ENCODE measurements around the gene GRIK1.

Gene GRIK1

DNA sequence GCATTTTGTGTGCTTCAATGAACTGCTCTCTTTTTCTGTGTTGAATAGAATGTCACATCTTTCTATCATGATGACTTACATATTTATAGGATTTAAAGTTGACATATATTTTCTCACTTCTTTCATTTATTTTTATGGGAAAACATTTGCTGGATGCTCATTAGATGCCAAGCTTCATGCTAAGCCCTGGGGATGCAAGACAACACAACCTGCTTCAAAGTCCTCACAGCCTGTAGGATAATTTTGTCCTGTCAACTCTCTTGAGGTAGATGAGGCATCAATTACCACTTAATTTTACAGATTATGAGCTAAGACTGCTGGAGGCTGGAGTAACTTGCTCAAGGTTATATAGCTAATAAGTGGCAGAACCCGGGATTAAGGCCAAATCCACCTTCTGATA, 264.3 kb downstream of the GRIK1 start:
- H3K4me1 ChIP-seq (ENCODE audit: control insufficient read depth, insufficient read depth, low read length), result no peaks in the 10 kb centered on the region
- H3K27ac ChIP-seq (ENCODE audit: low read length), result no peak overlapping the region
- no peaks in the 10 kb centered on the region for H3K9me3 ChIP-seq (ENCODE audit: control insufficient read depth in 2 of 2, low read length in 2 of 2)
- no peak overlapping the region for H3K9ac ChIP-seq (ENCODE audit: low read length in 2 of 2)
- H3K27me3 ChIP-seq (ENCODE audit: control insufficient read depth in 1 of 2, insufficient read depth in 2 of 2, low read length in 2 of 2), result no peaks in the 10 kb centered on the region
- H3K36me3 ChIP-seq (ENCODE audit: control insufficient read depth in 2 of 2, insufficient read depth in 2 of 2, low read length in 2 of 2), result no peaks in the 10 kb centered on the region
- no peak overlapping the region for H3K4me3 ChIP-seq (ENCODE audit: low read length in 2 of 2)

GRCh38 chr21:29674343-29674742, 265.5 kb downstream of the GRIK1 start:
- Histone ChIP-seq H3K4me1 (ENCODE audit: control insufficient read depth, insufficient read depth, low read length) (no peaks in the 10 kb centered on the region), H3K9ac (ENCODE audit: low read length in 2 of 2) (no peak overlapping the region)

GRCh38 chr21:29673096-29673610, 266.6 kb downstream of the GRIK1 start:
- Histone ChIP-seq H3K27me3 (ENCODE audit: control insufficient read depth in 1 of 2, insufficient read depth in 2 of 2, low read length in 2 of 2) (no peaks in the 10 kb centered on the region), H3K9me3 (ENCODE audit: control insufficient read depth in 2 of 2, low read length in 2 of 2) (no peaks in the 10 kb centered on the region), H3K9ac (ENCODE audit: low read length in 2 of 2) (no peak overlapping the region), H3K36me3 (ENCODE audit: control insufficient read depth in 2 of 2, insufficient read depth in 2 of 2, low read length in 2 of 2) (no peaks in the 10 kb centered on the region), H3K4me3 (ENCODE audit: low read length in 2 of 2) (no peak overlapping the region), H3K27ac (ENCODE audit: low read length) (no peak overlapping the region), H3K4me1 (ENCODE audit: control insufficient read depth, insufficient read depth, low read length) (no peaks in the 10 kb centered on the region)

More at GRCh38 chr21:29674343-29674742, 265.5 kb downstream of the GRIK1 start:
- H3K9me3 ChIP-seq (ENCODE audit: control insufficient read depth in 2 of 2, low read length in 2 of 2), result no peaks in the 10 kb centered on the region
- no peak overlapping the region for H3K27ac ChIP-seq (ENCODE audit: low read length)
- no peaks in the 10 kb centered on the region for H3K36me3 ChIP-seq (ENCODE audit: control insufficient read depth in 2 of 2, insufficient read depth in 2 of 2, low read length in 2 of 2)
- no peak overlapping the region for H3K4me3 ChIP-seq (ENCODE audit: low read length in 2 of 2)
- H3K27me3 ChIP-seq (ENCODE audit: control insufficient read depth in 1 of 2, insufficient read depth in 2 of 2, low read length in 2 of 2), result no peaks in the 10 kb centered on the region

GRCh38 chr21:29671728-29672127, 268.1 kb downstream of the GRIK1 start:
- Histone ChIP-seq H3K9me3 (ENCODE audit: control insufficient read depth in 2 of 2, low read length in 2 of 2) (no peaks in the 10 kb centered on the region), H3K27me3 (ENCODE audit: control insufficient read depth in 1 of 2, insufficient read depth in 2 of 2, low read length in 2 of 2) (no peaks in the 10 kb centered on the region), H3K4me1 (ENCODE audit: control insufficient read depth, insufficient read depth, low read length) (no peaks in the 10 kb centered on the region), H3K9ac (ENCODE audit: low read length in 2 of 2) (no peak overlapping the region), H3K36me3 (ENCODE audit: control insufficient read depth in 2 of 2, insufficient read depth in 2 of 2, low read length in 2 of 2) (no peaks in the 10 kb centered on the region), H3K4me3 (ENCODE audit: low read length in 2 of 2) (no peak overlapping the region), H3K27ac (ENCODE audit: low read length) (no peak overlapping the region)

DNA sequence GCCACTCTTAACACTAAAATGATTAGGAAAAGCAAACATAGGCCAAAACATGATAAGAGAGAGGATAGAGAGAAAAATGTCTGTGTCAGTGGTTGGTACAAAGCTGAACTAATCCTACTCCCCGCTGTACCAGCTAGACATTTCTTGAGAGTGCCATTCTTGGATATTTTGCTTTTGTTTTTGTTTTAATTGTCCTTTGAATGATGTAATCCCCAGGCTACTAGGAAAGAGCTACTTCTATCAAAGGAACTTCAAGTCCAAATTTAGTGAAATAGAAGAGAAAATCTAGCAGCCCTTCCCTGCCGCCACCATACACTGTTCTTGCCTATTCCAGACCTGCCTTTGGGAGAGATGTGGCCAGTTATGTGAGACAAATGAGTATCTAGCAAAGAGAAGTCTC, 269.6 kb downstream of the GRIK1 start:
- H3K4me1 ChIP-seq (ENCODE audit: control insufficient read depth, insufficient read depth, low read length), result no peaks in the 10 kb centered on the region
- no peak overlapping the region for H3K4me3 ChIP-seq (ENCODE audit: low read length in 2 of 2)
- no peak overlapping the region for H3K27ac ChIP-seq (ENCODE audit: low read length)
- H3K9ac ChIP-seq (ENCODE audit: low read length in 2 of 2), result no peak overlapping the region
- no peaks in the 10 kb centered on the region for H3K9me3 ChIP-seq (ENCODE audit: control insufficient read depth in 2 of 2, low read length in 2 of 2)
- no peaks in the 10 kb centered on the region for H3K36me3 ChIP-seq (ENCODE audit: control insufficient read depth in 2 of 2, insufficient read depth in 2 of 2, low read length in 2 of 2)
- no peaks in the 10 kb centered on the region for H3K27me3 ChIP-seq (ENCODE audit: control insufficient read depth in 1 of 2, insufficient read depth in 2 of 2, low read length in 2 of 2)

DNA sequence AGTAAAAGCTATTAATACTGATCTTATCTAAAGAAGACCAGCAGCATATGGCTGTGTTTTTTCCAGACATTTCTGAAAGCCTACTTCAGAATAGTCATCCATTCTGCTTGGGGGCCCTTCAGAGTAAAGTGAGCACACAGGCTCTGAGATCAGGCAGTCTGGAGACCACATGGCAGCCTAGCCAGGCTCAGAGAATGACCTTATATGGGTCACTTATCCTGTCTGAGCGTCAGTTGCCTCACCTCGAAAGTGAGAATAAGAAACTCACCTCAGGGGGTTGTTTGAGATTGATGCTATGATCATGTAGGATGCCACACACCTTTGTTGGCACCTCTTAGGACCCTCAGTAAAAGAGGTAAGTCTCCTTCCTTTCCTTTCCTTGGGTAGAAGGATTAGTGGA, 270.4 kb downstream of the GRIK1 start:
- Histone ChIP-seq H3K27ac (ENCODE audit: low read length) (no peak overlapping the region), H3K27me3 (ENCODE audit: control insufficient read depth in 1 of 2, insufficient read depth in 2 of 2, low read length in 2 of 2) (no peaks in the 10 kb centered on the region), H3K9me3 (ENCODE audit: control insufficient read depth in 2 of 2, low read length in 2 of 2) (no peaks in the 10 kb centered on the region), H3K36me3 (ENCODE audit: control insufficient read depth in 2 of 2, insufficient read depth in 2 of 2, low read length in 2 of 2) (no peaks in the 10 kb centered on the region), H3K9ac (ENCODE audit: low read length in 2 of 2) (no peak overlapping the region), H3K4me3 (ENCODE audit: low read length in 2 of 2) (no peak overlapping the region), H3K4me1 (ENCODE audit: control insufficient read depth, insufficient read depth, low read length) (no peaks in the 10 kb centered on the region)

DNA sequence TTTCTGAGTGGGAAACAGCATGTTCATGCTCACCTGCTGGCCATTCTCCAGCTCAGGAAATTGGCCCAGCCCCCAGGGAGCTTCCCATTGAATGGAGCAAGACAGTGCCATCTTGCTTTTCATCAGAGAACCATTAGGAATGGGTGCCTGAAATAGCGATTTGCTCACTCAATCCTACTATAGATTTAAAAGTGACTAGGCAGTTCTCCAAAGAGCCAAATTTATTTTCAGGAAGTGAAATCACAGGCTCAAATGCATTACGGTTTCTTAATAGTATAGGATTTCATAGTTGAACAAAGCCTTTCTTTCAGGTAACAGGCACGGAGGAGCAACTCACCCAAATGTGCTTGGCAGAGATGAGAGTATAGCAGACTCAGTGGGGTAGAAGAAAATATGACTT, 272.1 kb downstream of the GRIK1 start:
- Histone ChIP-seq H3K27me3 (ENCODE audit: control insufficient read depth in 1 of 2, insufficient read depth in 2 of 2, low read length in 2 of 2) (no peaks in the 10 kb centered on the region), H3K27ac (ENCODE audit: low read length) (no peak overlapping the region), H3K4me1 (ENCODE audit: control insufficient read depth, insufficient read depth, low read length) (no peaks in the 10 kb centered on the region), H3K4me3 (ENCODE audit: low read length in 2 of 2) (no peak overlapping the region), H3K9ac (ENCODE audit: low read length in 2 of 2) (no peak overlapping the region), H3K9me3 (ENCODE audit: control insufficient read depth in 2 of 2, low read length in 2 of 2) (no peaks in the 10 kb centered on the region), H3K36me3 (ENCODE audit: control insufficient read depth in 2 of 2, insufficient read depth in 2 of 2, low read length in 2 of 2) (no peaks in the 10 kb centered on the region)

DNA sequence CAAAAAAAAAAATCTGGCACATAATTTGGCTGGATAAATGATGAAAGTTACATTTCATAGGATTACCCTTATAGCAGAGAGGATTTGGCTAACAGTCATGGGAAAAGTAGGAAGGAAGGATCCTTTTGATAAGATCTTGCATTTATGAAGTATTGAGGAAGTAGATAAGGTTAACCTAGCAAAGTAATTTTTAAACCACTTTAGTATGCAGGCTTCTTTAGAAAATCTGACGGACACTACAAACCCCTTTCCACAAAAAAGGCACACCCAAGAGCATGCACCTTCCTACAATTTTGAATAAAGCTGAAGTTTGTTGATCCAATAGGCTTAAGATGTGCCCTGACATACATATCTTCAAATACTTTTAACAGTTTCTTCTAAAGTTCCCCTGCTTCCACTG, 275.2 kb downstream of the GRIK1 start:
- no peaks in the 10 kb centered on the region for H3K27me3 ChIP-seq (ENCODE audit: control insufficient read depth in 1 of 2, insufficient read depth in 2 of 2, low read length in 2 of 2)
- no peak overlapping the region for H3K27ac ChIP-seq (ENCODE audit: low read length)
- no peaks in the 10 kb centered on the region for H3K36me3 ChIP-seq (ENCODE audit: control insufficient read depth in 2 of 2, insufficient read depth in 2 of 2, low read length in 2 of 2)
- no peak overlapping the region for H3K4me3 ChIP-seq (ENCODE audit: low read length in 2 of 2)
- H3K9me3 ChIP-seq (ENCODE audit: control insufficient read depth in 2 of 2, low read length in 2 of 2), result no peaks in the 10 kb centered on the region
- no peaks in the 10 kb centered on the region for H3K4me1 ChIP-seq (ENCODE audit: control insufficient read depth, insufficient read depth, low read length)
- H3K9ac ChIP-seq (ENCODE audit: low read length in 2 of 2), result no peak overlapping the region

GRCh38 chr21:29661672-29662442, 277.9 kb downstream of the GRIK1 start:
- no peak overlapping the region for H3K27ac ChIP-seq (ENCODE audit: low read length)
- H3K4me1 ChIP-seq (ENCODE audit: control insufficient read depth, insufficient read depth, low read length), result no peaks in the 10 kb centered on the region
- H3K9me3 ChIP-seq (ENCODE audit: control insufficient read depth in 2 of 2, low read length in 2 of 2), result no peaks in the 10 kb centered on the region
- H3K4me3 ChIP-seq (ENCODE audit: low read length in 2 of 2), result no peak overlapping the region
- H3K36me3 ChIP-seq (ENCODE audit: control insufficient read depth in 2 of 2, insufficient read depth in 2 of 2, low read length in 2 of 2), result no peaks in the 10 kb centered on the region
- no peak overlapping the region for H3K9ac ChIP-seq (ENCODE audit: low read length in 2 of 2)
- H3K27me3 ChIP-seq (ENCODE audit: control insufficient read depth in 1 of 2, insufficient read depth in 2 of 2, low read length in 2 of 2), result no peaks in the 10 kb centered on the region

DNA sequence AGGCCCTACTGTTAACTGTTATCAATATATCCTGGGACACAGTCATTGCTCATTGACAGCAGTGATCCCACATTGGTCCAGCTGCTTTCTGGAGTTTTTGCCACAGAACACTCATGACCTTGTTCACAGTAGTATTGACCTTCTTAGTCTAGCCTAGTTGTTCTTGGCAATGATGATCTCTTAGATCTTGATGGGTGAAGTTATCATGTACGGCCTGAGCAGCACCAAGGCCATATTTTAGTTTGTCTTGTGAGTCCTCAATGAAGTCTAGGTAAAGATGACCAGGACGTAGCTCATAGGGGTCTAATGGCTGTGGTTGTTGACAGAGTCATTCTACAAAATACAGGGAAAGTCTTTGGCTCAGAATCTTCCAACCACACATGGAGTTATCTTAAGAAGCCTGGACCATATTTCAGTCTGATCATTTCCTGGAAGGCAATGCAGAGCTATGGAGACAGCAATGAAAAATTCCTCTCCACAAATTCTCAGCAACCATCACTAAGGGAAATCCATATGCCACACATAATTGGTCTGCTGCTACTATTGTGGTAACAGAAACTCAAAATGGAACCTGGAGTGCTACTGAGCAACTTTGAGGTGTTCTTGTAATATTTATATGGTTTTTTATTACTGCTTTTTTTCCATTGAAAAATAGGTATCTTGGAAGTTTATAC, 279.6 kb downstream of the GRIK1 start:
- H3K27me3 ChIP-seq (ENCODE audit: control insufficient read depth in 1 of 2, insufficient read depth in 2 of 2, low read length in 2 of 2), result no peaks in the 10 kb centered on the region
- no peaks in the 10 kb centered on the region for H3K4me1 ChIP-seq (ENCODE audit: control insufficient read depth, insufficient read depth, low read length)
- no peaks in the 10 kb centered on the region for H3K36me3 ChIP-seq (ENCODE audit: control insufficient read depth in 2 of 2, insufficient read depth in 2 of 2, low read length in 2 of 2)
- H3K9me3 ChIP-seq (ENCODE audit: control insufficient read depth in 2 of 2, low read length in 2 of 2), result no peaks in the 10 kb centered on the region
- no peak overlapping the region for H3K9ac ChIP-seq (ENCODE audit: low read length in 2 of 2)
- H3K27ac ChIP-seq (ENCODE audit: low read length), result no peak overlapping the region
- H3K4me3 ChIP-seq (ENCODE audit: low read length in 2 of 2), result no peak overlapping the region

DNA sequence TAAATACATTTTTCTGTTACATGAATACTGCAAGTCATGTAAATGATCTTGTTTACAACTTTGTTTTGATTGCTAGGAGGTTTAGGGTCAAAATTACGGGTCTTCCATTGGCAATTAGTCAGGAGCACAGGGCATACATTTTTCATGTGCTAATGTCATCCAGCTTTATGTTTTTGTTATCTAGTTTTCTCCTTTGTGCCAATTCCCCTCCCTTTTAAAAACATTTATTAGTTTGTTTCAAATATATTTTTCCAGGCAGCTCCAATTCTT, 280.9 kb downstream of the GRIK1 start:
- Histone ChIP-seq H3K9me3 (ENCODE audit: control insufficient read depth in 2 of 2, low read length in 2 of 2) (no peaks in the 10 kb centered on the region), H3K27me3 (ENCODE audit: control insufficient read depth in 1 of 2, insufficient read depth in 2 of 2, low read length in 2 of 2) (no peaks in the 10 kb centered on the region), H3K9ac (ENCODE audit: low read length in 2 of 2) (no peak overlapping the region), H3K4me1 (ENCODE audit: control insufficient read depth, insufficient read depth, low read length) (no peaks in the 10 kb centered on the region), H3K36me3 (ENCODE audit: control insufficient read depth in 2 of 2, insufficient read depth in 2 of 2, low read length in 2 of 2) (no peaks in the 10 kb centered on the region), H3K27ac (ENCODE audit: low read length) (no peak overlapping the region), H3K4me3 (ENCODE audit: low read length in 2 of 2) (no peak overlapping the region)

All from stomach smooth muscle (tissue), 2 donors.